ENCODE data around the gene LAMA5.

LAMA5 gene

GRCh38 chr20:62301111-62301668 lies 65.9 kb downstream of the LAMA5 start:
- DNase-seq = no peak

DNA sequence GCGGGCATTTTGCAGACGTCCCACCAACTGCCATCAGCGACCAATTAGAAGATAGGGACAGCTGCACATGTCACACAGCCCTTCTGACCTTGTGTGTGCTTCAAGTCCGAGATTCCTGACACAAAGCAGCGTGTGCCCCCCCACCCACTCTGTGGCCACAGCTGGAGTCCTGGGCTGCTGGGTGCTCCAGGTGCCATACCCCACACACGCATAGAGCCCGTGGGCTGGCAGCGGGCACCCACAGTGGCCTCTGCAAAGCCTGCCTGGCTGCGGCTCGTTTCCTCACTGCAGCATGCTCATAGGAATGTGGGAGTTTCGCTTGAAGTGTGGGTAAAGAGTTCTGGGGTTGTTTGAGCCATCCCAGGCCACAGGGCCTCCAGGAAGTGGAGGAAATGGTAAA lies 66.8 kb downstream of the LAMA5 start:
- DNase-seq = no peak

- DNase-seq = no peak
Observed at GRCh38 chr20:62299666-62300236, 67.4 kb downstream of the LAMA5 start.

DNA sequence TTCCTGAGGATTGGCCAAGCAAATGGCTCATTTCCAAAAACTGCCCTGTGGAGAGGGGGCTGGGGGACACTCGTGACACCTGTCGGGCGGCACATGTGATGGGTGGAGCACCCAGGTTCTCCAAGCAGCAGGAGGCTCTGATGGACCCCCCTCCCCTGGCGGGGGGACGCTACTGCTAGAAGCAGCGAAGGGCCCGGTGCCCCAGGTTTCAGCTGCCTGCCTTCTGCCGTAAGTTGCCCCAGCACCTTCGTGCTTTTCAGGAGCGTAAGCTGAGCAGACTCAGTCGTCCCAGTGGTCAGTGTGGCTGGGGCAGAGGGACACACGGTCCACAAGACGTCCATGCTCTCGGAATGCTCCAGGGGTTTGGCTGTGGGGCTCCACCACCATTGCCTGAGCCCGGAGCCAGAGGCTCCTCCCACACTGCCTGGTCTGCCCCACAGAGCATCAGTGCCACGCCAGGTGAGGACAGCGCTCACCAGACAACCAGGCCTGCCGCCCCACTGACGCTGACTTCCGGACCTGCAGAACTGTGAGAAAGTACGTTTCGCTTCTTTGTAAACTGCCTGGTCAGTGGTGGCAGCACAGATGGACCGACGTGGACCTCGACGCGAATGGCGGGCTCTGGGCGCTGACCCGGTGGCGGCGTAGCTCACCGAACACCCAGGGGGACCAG lies 68.4 kb downstream of the LAMA5 start:
- no peak for DNase-seq

- DNase-seq = no peak
Observed at GRCh38 chr20:62297449-62298227, 69.5 kb downstream of the LAMA5 start.

DNA sequence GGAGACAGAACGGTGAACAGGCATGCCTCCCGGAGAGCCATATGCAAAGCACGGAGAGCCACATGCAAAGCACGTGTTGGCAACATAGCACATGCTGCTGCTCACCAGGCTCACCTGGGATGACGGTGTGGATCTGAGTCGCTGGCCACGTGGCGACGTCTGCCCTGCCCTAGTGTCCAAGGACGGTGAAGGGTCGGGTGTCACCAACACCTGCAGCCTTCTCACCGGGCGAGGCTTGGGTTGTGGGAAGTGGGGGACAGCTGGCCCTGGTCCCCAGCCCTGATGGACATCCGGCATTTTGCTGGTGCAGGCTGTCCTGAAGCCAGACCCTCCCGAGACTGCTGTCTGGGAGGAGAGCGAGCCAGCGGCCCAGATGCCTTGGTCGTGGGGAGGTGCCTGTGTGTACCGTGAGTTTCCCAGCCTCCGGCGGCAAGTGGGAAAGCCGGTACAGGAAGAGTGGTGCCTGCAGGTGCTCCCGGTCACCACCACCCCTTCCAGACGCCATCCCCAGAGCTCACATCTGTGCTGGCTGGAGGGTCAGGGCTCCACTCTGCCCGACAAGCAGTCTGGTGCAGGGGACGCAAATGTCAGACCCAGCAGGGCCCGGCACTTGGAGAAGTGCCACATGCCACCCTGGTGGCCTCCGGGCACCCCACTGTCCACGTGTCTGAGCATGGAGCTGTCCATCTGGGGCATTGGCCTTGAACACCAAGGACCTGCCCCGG lies 70.2 kb downstream of the LAMA5 start:
- DNase-seq = no peak

DNA sequence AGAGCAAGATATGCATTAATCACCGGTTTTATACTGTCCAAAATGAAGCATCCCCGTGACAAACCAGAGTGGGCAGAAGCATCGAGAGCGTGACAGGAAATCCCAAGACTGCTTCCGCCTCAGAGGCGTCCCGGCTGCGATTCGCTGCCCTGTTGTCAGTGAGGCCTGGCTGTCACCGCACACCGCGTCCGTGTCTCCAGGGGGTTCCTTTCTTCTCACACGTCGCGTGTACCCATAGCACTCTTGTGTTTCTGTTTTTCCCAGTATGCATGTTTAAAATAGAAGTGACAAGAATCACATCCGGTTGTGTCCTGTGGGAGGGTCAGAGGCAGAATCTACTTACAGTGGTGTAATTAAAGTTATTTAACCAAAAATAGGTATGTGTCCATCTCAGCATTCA lies 72.6 kb downstream of the LAMA5 start:
- DNase-seq = peak; percentile 56

DNA sequence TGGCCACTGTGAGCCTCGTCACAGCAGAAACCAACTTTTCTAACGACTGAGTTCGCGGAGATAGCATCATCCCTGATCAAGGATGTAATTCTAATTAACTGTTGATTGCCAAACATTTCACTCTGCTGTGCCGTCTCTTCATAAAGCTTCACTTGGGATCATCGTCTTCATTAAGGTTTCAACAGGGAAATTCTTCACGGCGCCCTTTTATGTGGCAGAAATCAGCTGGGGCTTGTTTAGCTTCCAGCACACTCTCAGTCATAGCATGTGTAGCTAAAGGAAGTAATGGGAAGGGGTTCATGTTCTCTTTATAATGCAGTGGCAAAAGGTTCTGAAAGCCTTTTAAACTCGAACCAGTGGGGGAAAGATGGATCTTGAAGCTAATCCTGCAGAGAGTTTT lies 73.2 kb downstream of the LAMA5 start:
- DNase-seq = peak; percentile 73

DNA sequence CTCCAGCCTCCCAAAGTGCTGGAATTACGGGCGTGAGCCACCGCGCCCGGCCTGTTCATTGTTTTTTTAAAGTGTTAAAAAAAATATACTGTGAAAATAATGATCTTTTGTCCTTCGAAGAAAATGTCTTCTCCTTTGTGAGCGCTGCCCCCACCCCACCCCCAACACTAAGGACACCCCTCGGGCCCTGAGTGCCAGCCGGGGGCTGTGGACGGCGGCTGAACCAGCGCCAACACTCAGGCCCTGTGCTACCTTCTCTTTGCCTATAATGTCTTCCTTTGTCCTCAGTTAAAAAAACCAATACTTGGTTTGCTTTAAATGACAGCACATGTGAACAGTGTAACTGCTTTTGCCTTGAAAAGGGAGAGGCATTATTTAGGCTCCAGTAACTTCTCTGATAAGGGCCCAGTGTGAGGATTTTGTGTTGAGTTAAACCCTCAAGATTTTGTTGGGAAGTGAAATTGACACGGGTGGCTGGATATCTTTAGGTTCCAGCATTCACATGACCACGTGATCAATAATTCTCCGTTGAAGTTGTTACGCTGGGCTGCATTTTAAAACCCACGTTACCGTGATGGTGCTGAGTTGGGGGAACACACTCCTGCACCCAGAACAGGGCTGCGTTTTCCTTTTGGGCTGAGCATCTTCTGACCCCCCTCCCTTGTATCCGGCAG lies 73.9 kb downstream of the LAMA5 start:
- peak; percentile 67 for DNase-seq

DNA sequence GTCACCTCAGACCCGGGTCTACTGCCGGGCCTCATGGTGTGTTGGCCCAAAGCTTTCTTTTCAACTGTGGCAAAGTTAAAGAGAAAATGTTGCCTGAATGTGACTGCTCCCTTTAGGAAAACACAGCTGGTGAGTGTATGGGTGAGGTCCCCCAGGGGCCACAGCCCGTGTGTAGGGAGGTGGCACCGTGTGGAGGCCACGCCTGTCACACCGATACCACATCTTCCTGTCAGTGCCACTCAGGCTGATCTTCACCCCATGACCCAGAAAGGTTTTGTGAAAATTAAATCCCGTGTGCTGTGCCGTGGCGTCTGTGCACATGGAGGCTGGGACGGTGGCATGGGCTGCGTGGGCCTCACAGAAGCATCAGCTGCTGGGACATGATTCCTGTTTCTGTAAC lies 75.0 kb downstream of the LAMA5 start:
- DNase-seq = no peak

DNA sequence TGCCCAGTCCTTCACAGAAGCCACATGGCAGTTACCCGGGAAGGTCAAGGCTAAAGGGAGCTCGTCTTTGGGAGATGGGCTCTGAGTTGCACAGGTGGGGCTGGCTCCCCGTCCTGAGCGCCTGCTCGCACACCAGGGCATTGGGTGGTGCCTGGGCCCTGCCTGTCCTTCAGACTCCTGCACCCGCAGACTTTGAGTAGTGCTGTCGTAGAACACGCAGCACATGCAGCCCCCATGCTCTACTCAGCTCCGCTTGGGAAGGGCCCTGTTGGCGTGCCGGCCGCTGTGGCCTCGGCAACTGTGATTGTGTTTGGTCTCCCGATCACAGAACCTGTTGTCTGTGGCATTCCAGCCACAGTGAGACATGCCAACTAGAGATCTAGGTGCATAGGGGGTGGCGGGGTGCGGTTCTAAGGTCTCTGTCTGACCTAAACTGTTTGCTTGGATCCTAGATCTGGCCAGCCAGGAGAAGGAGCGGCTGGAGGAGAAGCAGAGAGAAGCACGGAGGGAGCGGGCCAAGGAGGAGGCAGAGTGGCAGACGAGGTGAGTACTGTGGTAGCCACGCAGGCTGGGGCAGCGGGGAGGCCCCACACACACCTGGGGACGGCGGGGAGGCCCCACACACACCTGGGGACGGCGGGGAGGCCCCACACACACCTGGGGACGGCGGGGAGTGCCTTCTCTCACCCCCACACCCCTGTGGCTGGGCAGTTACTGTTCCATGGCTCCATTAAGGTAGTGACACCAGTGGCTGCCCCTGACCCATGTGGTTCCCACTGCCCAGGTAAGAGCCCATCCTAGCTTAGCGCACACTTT lies 75.7 kb downstream of the LAMA5 start:
- no peak for DNase-seq

GRCh38 chr20:62289898-62290297 lies 77.2 kb downstream of the LAMA5 start:
- DNase-seq = no peak

DNA sequence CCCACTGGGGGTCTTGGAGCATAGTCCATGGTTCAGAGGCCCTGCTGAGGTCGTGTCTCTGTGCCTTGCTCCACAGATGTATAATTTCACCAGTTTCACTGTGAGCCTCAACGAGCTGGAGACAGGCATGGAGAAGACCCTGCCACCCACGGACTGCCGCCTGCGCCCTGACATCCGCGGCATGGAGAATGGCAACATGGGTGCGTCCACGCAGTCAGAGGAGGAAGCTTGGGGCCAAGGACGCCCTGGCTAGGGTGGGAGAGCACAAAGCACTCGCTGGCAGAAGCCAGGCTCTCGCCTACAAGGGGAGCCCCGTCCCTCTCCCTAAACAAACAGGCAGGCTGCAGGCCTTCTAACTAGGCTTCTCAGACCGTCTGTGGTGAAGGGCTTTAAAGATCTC lies 78.0 kb downstream of the LAMA5 start:
- no peak for DNase-seq

DNA sequence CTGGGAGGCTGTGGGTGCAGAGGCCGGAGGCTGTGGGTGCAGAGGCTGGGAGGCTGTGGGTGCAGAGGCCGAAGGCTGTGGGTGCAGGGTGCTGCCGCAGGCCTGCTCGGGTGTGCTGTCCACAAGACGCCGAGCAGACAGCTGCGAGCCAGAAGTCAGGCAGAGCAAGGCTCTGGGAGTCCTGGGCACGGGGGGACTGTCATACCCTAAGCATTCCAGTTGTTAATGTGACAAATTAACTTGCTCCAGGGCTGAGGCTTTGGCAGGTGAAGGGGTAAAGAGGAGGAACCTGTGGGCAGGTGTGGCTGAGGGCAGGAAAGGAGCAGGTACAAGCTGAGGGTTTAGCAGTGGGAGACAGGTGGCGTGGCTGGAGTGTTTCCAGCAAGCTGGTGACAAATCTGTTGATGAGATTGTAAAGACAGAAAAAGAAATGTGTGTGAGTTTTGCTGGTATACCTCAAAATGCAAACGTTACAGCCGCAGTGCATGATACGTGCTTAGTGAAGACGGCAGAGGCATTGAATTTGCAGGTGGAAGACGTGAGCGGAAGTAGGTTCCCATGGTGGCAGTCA lies 78.5 kb downstream of the LAMA5 start:
- no peak for DNase-seq

GRCh38 chr20:62287759-62288534 lies 79.2 kb downstream of the LAMA5 start:
- no peak for DNase-seq

- no peak for DNase-seq
Observed at GRCh38 chr20:62287129-62287528, 80.0 kb downstream of the LAMA5 start.

- peak; percentile 22 for DNase-seq
Observed at GRCh38 chr20:62286493-62287064, 80.5 kb downstream of the LAMA5 start.

DNA sequence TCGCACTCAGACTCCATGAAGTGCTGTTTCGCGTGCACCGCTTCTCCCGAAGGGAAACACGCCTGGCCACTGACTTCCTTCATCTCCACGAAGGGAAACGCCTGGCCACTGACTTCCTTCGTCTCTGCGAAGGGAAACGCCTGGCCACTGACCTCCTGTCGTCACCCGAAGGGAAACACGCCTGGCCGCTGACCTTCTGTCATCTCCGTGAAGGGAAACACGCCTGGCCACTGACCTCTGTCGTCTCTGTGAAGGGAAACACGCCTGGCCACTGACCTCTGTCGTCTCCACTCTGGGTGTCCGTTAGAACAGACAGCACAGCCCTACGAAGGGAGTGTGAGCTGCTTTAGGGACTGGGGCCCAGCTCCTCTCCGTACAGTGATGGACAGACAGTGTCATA lies 81.4 kb downstream of the LAMA5 start:
- no peak for DNase-seq

DNA sequence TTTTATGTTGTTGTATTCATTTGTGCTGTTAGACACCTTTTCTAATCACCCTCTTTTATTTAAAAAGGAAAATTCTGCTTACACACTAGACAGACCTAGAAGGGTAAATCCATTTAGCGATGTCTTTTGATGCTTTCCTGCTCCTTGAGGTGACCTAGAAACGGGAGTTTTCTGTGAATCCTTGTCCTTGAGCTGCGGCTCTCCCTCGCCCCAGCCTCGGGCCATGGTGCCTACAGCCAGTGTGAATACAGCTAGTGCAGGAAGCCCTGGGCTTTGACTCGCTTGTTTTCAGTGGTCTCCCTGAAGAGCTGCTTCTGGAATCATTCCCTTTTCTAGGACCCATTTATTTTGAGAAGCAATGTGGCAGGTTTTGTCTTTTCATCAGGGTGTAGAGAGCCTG lies 82.0 kb downstream of the LAMA5 start:
- DNase-seq = no peak

- no peak for DNase-seq
Observed at GRCh38 chr20:62284448-62284847, 82.7 kb downstream of the LAMA5 start.

Data from eye (tissue), 1 donor.